Type B pancreatic cell (in vitro differentiated cells): ENCODE results near the gene TMEM108. TPM values are rescaled to one million over a fixed set of nuclear protein-coding genes. Genes with fewer than 3 reads are reported as not detected.

Experiments used
- DNase-seq: peaks from one replicate; pipeline ENCODE4 v3.0.0; 2021; ENCODE audit warnings: mixed read lengths; ENCODE audit not compliant: unreplicated experiment; ENCODE audit errors: extremely low spot score
- H3K27ac Mint-ChIP-seq: 2 replicates; pipeline ENCODE4 v1.8.0; 2021; ENCODE audit warnings: mild to moderate bottlenecking, mixed read lengths
- H3K27me3 Mint-ChIP-seq: 2 replicates; pipeline ENCODE4 v1.8.0; 2021; ENCODE audit warnings: mixed read lengths
- H3K36me3 Mint-ChIP-seq: 2 replicates; pipeline ENCODE4 v1.8.0; 2021; ENCODE audit warnings: mixed read lengths
- H3K4me1 Mint-ChIP-seq: one replicate; pipeline ENCODE4 v1.8.0; 2021; ENCODE audit warnings: mixed read lengths; ENCODE audit not compliant: unreplicated experiment
- H3K4me3 Mint-ChIP-seq: 2 replicates; pipeline ENCODE4 v1.8.0; 2021; ENCODE audit warnings: mild to moderate bottlenecking, mixed read lengths
- H3K9me3 Mint-ChIP-seq: 2 replicates; pipeline ENCODE4 v1.8.0; 2021; ENCODE audit warnings: mixed read lengths
- CTCF ChIP-seq: fragments of 200-600 bp; sonication (generic); conservative IDR thresholded peaks from 2 replicates; pipeline ENCODE4 v1.5.0; 2021; ENCODE audit warnings: antibody characterized with exemption, mild to moderate bottlenecking
- total RNA-seq: library from RNA; stranded (reverse); gene quantifications from 2 replicates; pipeline ENCODE4 v1.2.1, GENCODE V29; 2021; ENCODE audit warnings: low replicate concordance

TMEM108 gene
- total RNA-seq, 1 donor from 2014 or later: 7.4 TPM

DNA sequence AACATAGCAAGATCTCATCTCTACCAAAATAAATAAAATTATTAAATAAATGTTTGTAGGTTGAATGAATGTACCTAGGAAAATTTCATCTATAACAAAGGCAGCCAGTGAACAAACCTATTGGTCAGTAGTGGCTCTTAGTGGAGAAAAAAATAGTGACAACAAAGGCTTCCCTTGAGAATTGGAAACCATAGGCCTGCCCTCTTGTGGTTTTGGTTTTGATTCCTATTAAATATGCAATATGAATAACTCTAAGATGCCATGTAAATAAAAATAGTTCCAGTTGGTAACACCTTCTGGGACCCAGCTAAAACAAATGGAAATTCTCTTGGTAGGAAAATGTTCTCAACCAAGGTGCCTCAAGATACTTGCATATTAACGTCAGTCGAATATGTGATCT lies 216.0 kb downstream of the TMEM108 start:
- no peak overlapping the region for H3K27ac Mint-ChIP-seq
- no peaks in the 10 kb centered on the region for H3K27me3 Mint-ChIP-seq
- no peaks in the 10 kb centered on the region for H3K4me1 Mint-ChIP-seq
- H3K9me3 Mint-ChIP-seq: no peaks in the 10 kb centered on the region
- no peaks in the 10 kb centered on the region for H3K36me3 Mint-ChIP-seq
- H3K4me3 Mint-ChIP-seq: no peak overlapping the region
- no peak for DNase-seq
- TF ChIP-seq CTCF: no peak

GRCh38 chr3:133254716-133255115 lies 216.5 kb downstream of the TMEM108 start:
- no peak for DNase-seq
- H3K36me3 Mint-ChIP-seq: no peaks in the 10 kb centered on the region
- H3K27ac Mint-ChIP-seq: no peak overlapping the region
- no peaks in the 10 kb centered on the region for H3K4me1 Mint-ChIP-seq
- H3K4me3 Mint-ChIP-seq: no peak overlapping the region
- no peak for TF ChIP-seq CTCF
- H3K9me3 Mint-ChIP-seq: no peaks in the 10 kb centered on the region
- H3K27me3 Mint-ChIP-seq: no peaks in the 10 kb centered on the region

- Mint-ChIP-seq H3K27me3 (no peaks in the 10 kb centered on the region), H3K4me3 (no peak overlapping the region), H3K9me3 (no peaks in the 10 kb centered on the region), H3K4me1 (no peaks in the 10 kb centered on the region), H3K27ac (no peak overlapping the region), H3K36me3 (no peaks in the 10 kb centered on the region)
- no peak for TF ChIP-seq CTCF
- no peak for DNase-seq
Observed at GRCh38 chr3:133256787-133257483, 218.7 kb downstream of the TMEM108 start.

DNA sequence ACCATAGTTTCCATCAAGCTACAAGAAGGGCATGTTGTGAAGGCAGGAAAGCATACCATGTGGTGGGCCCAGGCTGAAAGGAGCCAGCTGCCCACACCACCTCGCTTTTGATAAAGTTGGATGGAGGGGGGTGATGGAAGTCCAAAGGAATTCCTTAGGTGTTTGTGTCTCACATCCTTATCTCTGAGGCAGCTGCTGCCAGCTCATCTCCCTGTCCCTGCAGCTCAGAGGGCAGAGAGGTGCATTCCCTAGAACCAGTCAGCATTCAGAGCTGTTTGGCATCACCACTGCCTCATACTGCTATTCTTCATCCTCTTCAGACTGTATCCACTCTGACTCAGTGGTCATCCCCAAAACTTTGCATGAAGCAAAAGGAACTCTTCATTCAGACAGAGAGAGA lies 220.2 kb downstream of the TMEM108 start:
- Mint-ChIP-seq H3K4me3 (no peak overlapping the region), H3K36me3 (no peaks in the 10 kb centered on the region), H3K9me3 (no peaks in the 10 kb centered on the region), H3K27ac (no peak overlapping the region), H3K27me3 (no peaks in the 10 kb centered on the region), H3K4me1 (no peaks in the 10 kb centered on the region)
- no peak for DNase-seq
- TF ChIP-seq CTCF: no peak

GRCh38 chr3:133259767-133260166 lies 221.6 kb downstream of the TMEM108 start:
- no peak for DNase-seq
- no peak for TF ChIP-seq CTCF
- Mint-ChIP-seq H3K4me3 (no peak overlapping the region), H3K27me3 (no peaks in the 10 kb centered on the region), H3K4me1 (no peaks in the 10 kb centered on the region), H3K9me3 (no peaks in the 10 kb centered on the region), H3K36me3 (no peaks in the 10 kb centered on the region), H3K27ac (no peak overlapping the region)

DNA sequence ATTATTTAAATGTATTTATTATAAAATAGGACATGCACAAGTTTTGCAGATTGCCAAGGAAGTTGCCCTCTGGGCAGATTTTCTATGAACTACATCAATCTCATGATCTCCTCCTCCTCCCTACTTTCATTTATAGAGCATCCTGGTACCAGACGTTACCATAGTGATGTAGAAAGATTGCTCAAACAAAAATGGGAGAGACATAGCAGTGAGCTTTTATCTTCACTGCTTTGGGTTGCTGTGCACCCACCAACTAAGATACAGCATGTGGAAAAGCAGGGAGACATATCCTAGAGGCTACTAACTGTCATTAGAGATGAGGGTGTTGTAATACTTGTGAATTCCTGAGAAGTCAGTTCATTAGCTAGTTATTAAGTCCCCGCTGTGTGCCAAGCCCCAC lies 224.1 kb downstream of the TMEM108 start:
- no peak for DNase-seq
- H3K27me3 Mint-ChIP-seq: no peaks in the 10 kb centered on the region
- no peak overlapping the region for H3K4me3 Mint-ChIP-seq
- no peak overlapping the region for H3K27ac Mint-ChIP-seq
- no peaks in the 10 kb centered on the region for H3K4me1 Mint-ChIP-seq
- no peaks in the 10 kb centered on the region for H3K9me3 Mint-ChIP-seq
- no peaks in the 10 kb centered on the region for H3K36me3 Mint-ChIP-seq
- TF ChIP-seq CTCF: no peak
